Effector memory CD4-positive, alpha-beta T cell (primary cell): ENCODE measurements around the gene ASTN2.

Experiments
- DNase-seq, 3 donors: peaks; one replicate each; pipeline ENCODE4 v3.0.0-alpha.2; 2020
- H3K27ac ChIP-seq: 2 replicates; pipeline ENCODE4 v1.7.0; 2013; ENCODE audit warnings: mild to moderate bottlenecking, low read length, moderate library complexity; ENCODE audit not compliant: insufficient read depth, poor library complexity, severe bottlenecking
- H3K27me3 ChIP-seq: replicated peaks from 2 replicates; pipeline ENCODE4 v1.7.0; 2013; ENCODE audit warnings: mild to moderate bottlenecking, low read length; ENCODE audit not compliant: insufficient read depth, control insufficient read depth, poor library complexity, severe bottlenecking
- H3K36me3 ChIP-seq: 2 replicates; pipeline ENCODE4 v1.7.0; 2013; ENCODE audit warnings: mild to moderate bottlenecking, low read length, moderate library complexity; ENCODE audit not compliant: control insufficient read depth, insufficient read depth
- H3K4me1 ChIP-seq: 2 replicates; pipeline ENCODE4 v1.7.0; 2013; ENCODE audit warnings: low read length, mild to moderate bottlenecking; ENCODE audit not compliant: control insufficient read depth, insufficient read depth, poor library complexity, severe bottlenecking
- H3K4me3 ChIP-seq: 2 replicates; pipeline ENCODE4 v1.7.0; 2013; ENCODE audit warnings: low read length, low read depth, mild to moderate bottlenecking; ENCODE audit not compliant: insufficient read depth, poor library complexity, severe bottlenecking
- H3K9me3 ChIP-seq: 2 replicates; pipeline ENCODE4 v1.7.0; 2013; ENCODE audit warnings: mild to moderate bottlenecking, low read length, moderate library complexity; ENCODE audit not compliant: control insufficient read depth

Gene ASTN2

GRCh38 chr9:117418111-117418510, 3.3 kb upstream of the ASTN2 start:
- H3K27me3 ChIP-seq = peaks cover 2% of the 10 kb centered on the region
- no peak for DNase-seq
- no peaks in the 10 kb centered on the region for H3K36me3 ChIP-seq
- H3K4me3 ChIP-seq = no peak overlapping the region
- H3K9me3 ChIP-seq = no peaks in the 10 kb centered on the region
- no peaks in the 10 kb centered on the region for H3K4me1 ChIP-seq
- no peak overlapping the region for H3K27ac ChIP-seq

- Histone ChIP-seq H3K4me3 (no peak overlapping the region), H3K36me3 (no peaks in the 10 kb centered on the region), H3K27me3 (peaks cover 13% of the 10 kb centered on the region), H3K4me1 (no peaks in the 10 kb centered on the region), H3K9me3 (no peaks in the 10 kb centered on the region), H3K27ac (no peak overlapping the region)
- no peak for DNase-seq
Observed at GRCh38 chr9:117416856-117417255, 2.0 kb upstream of the ASTN2 start.

- DNase-seq = no peak
- no peaks in the 10 kb centered on the region for H3K4me1 ChIP-seq
- H3K9me3 ChIP-seq = no peaks in the 10 kb centered on the region
- peaks cover 13% of the 10 kb centered on the region for H3K27me3 ChIP-seq
- H3K27ac ChIP-seq = no peak overlapping the region
- H3K36me3 ChIP-seq = no peaks in the 10 kb centered on the region
- no peak overlapping the region for H3K4me3 ChIP-seq
Observed at GRCh38 chr9:117415358-117415914, 579 bp upstream of the ASTN2 start.

GRCh38 chr9:117414220-117414905, 494 bp downstream of the ASTN2 start:
- peaks cover 13% of the 10 kb centered on the region for H3K27me3 ChIP-seq
- no peaks in the 10 kb centered on the region for H3K36me3 ChIP-seq
- no peak overlapping the region for H3K27ac ChIP-seq
- no peaks in the 10 kb centered on the region for H3K9me3 ChIP-seq
- H3K4me1 ChIP-seq = no peaks in the 10 kb centered on the region
- DNase-seq = no peak
- H3K4me3 ChIP-seq = no peak overlapping the region

- no peaks in the 10 kb centered on the region for H3K9me3 ChIP-seq
- DNase-seq = no peak
- H3K36me3 ChIP-seq = no peaks in the 10 kb centered on the region
- H3K27me3 ChIP-seq = peaks cover 13% of the 10 kb centered on the region
- H3K27ac ChIP-seq = no peak overlapping the region
- H3K4me3 ChIP-seq = no peak overlapping the region
- no peaks in the 10 kb centered on the region for H3K4me1 ChIP-seq
Observed at GRCh38 chr9:117413346-117414219, 1.3 kb downstream of the ASTN2 start.

GRCh38 chr9:117412841-117413240, 2.0 kb downstream of the ASTN2 start:
- no peaks in the 10 kb centered on the region for H3K9me3 ChIP-seq
- DNase-seq = no peak
- peaks cover 13% of the 10 kb centered on the region for H3K27me3 ChIP-seq
- H3K4me3 ChIP-seq = no peak overlapping the region
- no peaks in the 10 kb centered on the region for H3K4me1 ChIP-seq
- H3K36me3 ChIP-seq = no peaks in the 10 kb centered on the region
- H3K27ac ChIP-seq = no peak overlapping the region

- H3K27me3 ChIP-seq = peaks cover 13% of the 10 kb centered on the region
- no peak for DNase-seq
- no peaks in the 10 kb centered on the region for H3K9me3 ChIP-seq
- H3K4me3 ChIP-seq = no peak overlapping the region
- H3K27ac ChIP-seq = no peak overlapping the region
- H3K36me3 ChIP-seq = no peaks in the 10 kb centered on the region
- H3K4me1 ChIP-seq = no peaks in the 10 kb centered on the region
Observed at GRCh38 chr9:117412006-117412715, 2.7 kb downstream of the ASTN2 start.

GRCh38 chr9:117411547-117411946, 3.3 kb downstream of the ASTN2 start:
- no peaks in the 10 kb centered on the region for H3K36me3 ChIP-seq
- no peak overlapping the region for H3K4me3 ChIP-seq
- H3K27me3 ChIP-seq = peaks cover 13% of the 10 kb centered on the region
- no peak overlapping the region for H3K27ac ChIP-seq
- no peaks in the 10 kb centered on the region for H3K4me1 ChIP-seq
- DNase-seq = no peak
- H3K9me3 ChIP-seq = no peaks in the 10 kb centered on the region

- H3K4me1 ChIP-seq = no peaks in the 10 kb centered on the region
- H3K9me3 ChIP-seq = no peaks in the 10 kb centered on the region
- no peak for DNase-seq
- no peak overlapping the region for H3K27ac ChIP-seq
- no peak overlapping the region for H3K4me3 ChIP-seq
- H3K36me3 ChIP-seq = no peaks in the 10 kb centered on the region
- peaks cover 13% of the 10 kb centered on the region for H3K27me3 ChIP-seq
Observed at GRCh38 chr9:117409321-117409720, 5.5 kb downstream of the ASTN2 start.
